B cell (primary cell): ENCODE results near the gene PDIA2. TPM values are rescaled to one million over a fixed set of nuclear protein-coding genes. Genes with fewer than 3 reads are reported as not detected.

ENCODE experiments used
- ATAC-seq: fragments of 200-7000 bp; cut with Tn5 transposase; one replicate; pipeline ENCODE4 v1.10.0; 2021; ENCODE audit warnings: low read depth, mild to moderate bottlenecking, moderate number of reproducible peaks, moderate library complexity
- CTCF ChIA-PET: fragments of 350-600 bp; sonication (Branson Sonifier 250); formaldehyde crosslinking; loops from one replicate; lab custom pipeline; 2021; ENCODE audit warnings: antibody characterized with exemption, inconsistent platforms; lab: Charles Lee
- POLR2A ChIA-PET: fragments of 350-600 bp; sonication (Branson Sonifier 250); formaldehyde crosslinking; loops from one replicate; lab custom pipeline; 2021; ENCODE audit warnings: antibody characterized with exemption; lab: Charles Lee
- DNase-seq: peaks from one replicate; pipeline ENCODE4 v3.0.0; 2013
- H2AFZ ChIP-seq: 2 replicates; pipeline ENCODE4 v1.6.1; 2012; ENCODE audit warnings: mild to moderate bottlenecking, low read depth, low read length; ENCODE audit not compliant: insufficient read depth, poor library complexity, severe bottlenecking
- H3K27ac ChIP-seq, 2 donors: 1 replicate in 1 of 2; 2 replicates in 1 of 2; pipeline ENCODE4 v1.5.1; 2012 to 2013; ENCODE audit warnings: low read length in 2 of 2, mild to moderate bottlenecking in 2 of 2, moderate library complexity in 1 of 2
- H3K27me3 ChIP-seq, 4 experiments: fragments of 200-600 bp in 1 of 4; sonication (generic) in 1 of 4; replicated peaks in 1 of 4; 1 replicate in 2 of 4; 2 replicates in 2 of 4; pipeline versions ENCODE4 v1.6.1 to v1.7.0; 2013 to 2016; ENCODE audit warnings: low read length in 3 of 4, mild to moderate bottlenecking in 2 of 4, mixed read lengths in 1 of 4, moderate library complexity in 1 of 4; ENCODE audit not compliant: insufficient read depth in 4 of 4, control insufficient read depth in 3 of 4; ENCODE audit errors: control extremely low read depth in 1 of 4
- H3K36me3 ChIP-seq, 2 experiments: replicated peaks in 1 of 2; 1 replicate in 1 of 2; 2 replicates in 1 of 2; pipeline versions ENCODE4 v1.6.1 to v1.7.1; 2013; ENCODE audit warnings: low read length in 1 of 2; ENCODE audit not compliant: insufficient read depth in 2 of 2, control insufficient read depth in 1 of 2; ENCODE audit errors: control extremely low read depth in 1 of 2, extremely low read depth in 1 of 2
- H3K4me1 ChIP-seq, 2 donors: fragments of 200-600 bp in 1 of 2; sonication (generic) in 1 of 2; 1 replicate in 1 of 2; 2 replicates in 1 of 2; pipeline versions ENCODE4 v1.5.1 to v1.6.1; 2013 to 2017; ENCODE audit warnings: low read length in 2 of 2; ENCODE audit not compliant: control insufficient read depth in 2 of 2, insufficient read depth in 2 of 2
- H3K4me2 ChIP-seq: replicated peaks from 2 replicates; pipeline ENCODE3; 2012; ENCODE audit warnings: mild to moderate bottlenecking, low read depth, low read length; ENCODE audit not compliant: poor library complexity, severe bottlenecking
- H3K4me3 ChIP-seq, 5 experiments: fragments of 200-600 bp in 1 of 5; sonication (generic) in 1 of 5; 1 replicate in 3 of 5; 2 replicates in 2 of 5; pipeline versions ENCODE4 v1.5.1 to v1.7.0; 2011 to 2016; ENCODE audit warnings: low read length in 4 of 5, mild to moderate bottlenecking in 4 of 5, low read depth in 2 of 5, control low read depth in 1 of 5, moderate library complexity in 1 of 5; ENCODE audit not compliant: insufficient read depth in 1 of 5; ENCODE audit errors: control extremely low read depth in 1 of 5, extremely low read depth in 1 of 5
- H3K79me2 ChIP-seq: fragments of 200-600 bp; sonication (generic); one replicate; pipeline ENCODE4 v1.6.0; 2016; ENCODE audit warnings: low read length; ENCODE audit not compliant: control insufficient read depth, insufficient read depth
- H3K9ac ChIP-seq: fragments of 200-600 bp; sonication (generic); 2 replicates; pipeline ENCODE4 v1.6.1; 2017; ENCODE audit warnings: mild to moderate bottlenecking, low read length, moderate library complexity
- H3K9me3 ChIP-seq, 3 donors: one replicate each; pipeline versions ENCODE4 v1.6.1 to v1.7.1; 2013; ENCODE audit warnings: low read length in 2 of 3; ENCODE audit not compliant: control insufficient read depth in 2 of 3, insufficient read depth in 1 of 3; ENCODE audit errors: control extremely low read depth in 1 of 3
- H4K20me1 ChIP-seq: 2 replicates; pipeline ENCODE4 v1.6.0; 2012; ENCODE audit warnings: mild to moderate bottlenecking, low read length; ENCODE audit not compliant: insufficient read depth, control insufficient read depth, poor library complexity, severe bottlenecking
- H3K27ac Mint-ChIP-seq: one replicate; pipeline ENCODE4 v1.8.0; 2021; ENCODE audit warnings: mixed read lengths
- H3K27me3 Mint-ChIP-seq: one replicate; pipeline ENCODE4 v1.8.0; 2021; ENCODE audit warnings: mixed read lengths
- H3K4me1 Mint-ChIP-seq: one replicate; pipeline ENCODE4 v1.8.0; 2021; ENCODE audit warnings: mixed read lengths
- H3K4me3 Mint-ChIP-seq: one replicate; pipeline ENCODE4 v1.8.0; 2021; ENCODE audit warnings: mixed read lengths
- H3K9me3 Mint-ChIP-seq: one replicate; pipeline ENCODE4 v1.8.0; 2022; ENCODE audit warnings: mixed read lengths; ENCODE audit not compliant: insufficient read depth
- EZH2 ChIP-seq: IDR thresholded peaks from 2 replicates; pipeline ENCODE4 v1.6.1; 2012; ENCODE audit warnings: borderline replicate concordance, low read depth, mild to moderate bottlenecking, moderate library complexity, low read length; ENCODE audit not compliant: insufficient read depth, poor library complexity, severe bottlenecking
- WGBS: methylation state at CpG from one replicate; pipeline ENCODE4 v1.1.5; 2013; ENCODE audit warnings: missing lambda C conversion rate; ENCODE audit not compliant: insufficient coverage; 5-methylcytosine and 5-hydroxymethylcytosine counted together
- intact Hi-C: fragments of 100-400 bp; cut with micrococcal nuclease; formaldehyde crosslinking; loops from one replicate; pipeline ENCODE4 v1.10.0; 2022
- polyA plus RNA-seq: library from polyadenylated mRNA; depleted of rRNA; stranded (reverse); fragments of >200 nt; gene quantifications from 2 replicates; pipeline ENCODE4 v1.2.3, GENCODE V29; 2012
- total RNA-seq, 2 donors: library from RNA; stranded (reverse); fragments of 120-200 nt in 1 of 2; gene quantifications; 1 replicate in 1 of 2; 2 replicates in 1 of 2; pipeline versions ENCODE4 v1.2.3 to v1.2.4, GENCODE V29; 2013 to 2022
- TF ChIP-seq, protein P1 (sequence below): fragments of 200-600 bp; IDR thresholded peaks from one replicate; pipeline ENCODE4 v1.8.0; 2022; ENCODE audit warnings: antibody characterized with exemption, mild to moderate bottlenecking

Gene PDIA2
- total and polyA plus RNA-seq, 2 donors (not counting 1 experiment from before 2014, with no cell fraction given): 0.06 TPM; not detected in 1

DNA sequence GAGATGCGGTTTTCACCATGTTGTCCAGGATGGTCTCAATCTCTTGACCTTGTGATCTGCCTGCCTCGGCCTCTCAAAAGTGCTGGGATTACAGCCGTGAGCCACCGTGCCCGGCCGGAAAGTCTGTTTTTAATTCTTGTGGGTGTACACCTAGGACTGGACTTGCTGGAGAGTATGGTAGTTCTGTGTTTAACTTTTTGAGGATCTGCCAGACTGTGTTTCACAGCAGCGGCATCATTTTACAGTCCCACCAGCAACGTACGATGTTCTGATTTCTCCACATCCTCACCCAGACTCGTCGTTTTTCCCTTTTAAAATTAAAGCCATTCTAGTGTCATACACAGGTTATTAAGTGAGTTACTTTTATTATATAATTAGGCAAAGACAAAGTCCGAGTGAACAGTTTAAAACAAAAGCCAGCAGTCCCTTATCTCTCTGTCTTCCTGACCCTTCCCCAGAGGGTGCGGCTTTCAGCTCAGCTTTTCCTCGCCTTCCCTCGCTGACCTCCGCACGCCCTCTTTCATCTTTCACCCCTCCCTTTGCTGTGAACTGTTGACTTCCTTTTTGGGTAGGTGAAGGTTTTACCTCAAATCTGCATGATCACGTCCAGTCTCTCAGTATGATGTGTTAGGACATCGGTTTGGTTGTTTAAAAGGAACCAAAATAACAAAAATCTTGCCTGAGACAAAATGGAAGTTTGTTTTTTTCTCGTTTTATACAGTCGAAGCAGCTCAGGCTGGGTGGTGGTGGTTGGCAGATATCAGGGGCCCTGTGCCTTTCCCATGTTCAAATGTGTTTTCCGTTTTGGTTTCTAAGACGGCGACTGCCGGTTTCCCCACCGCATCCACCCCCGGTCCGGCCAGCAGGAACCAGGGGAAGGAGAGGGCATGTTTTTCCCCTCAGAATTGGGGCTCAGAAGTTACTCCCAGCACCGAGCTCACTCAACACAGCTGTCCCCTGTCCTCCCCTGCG, 30.3 kb upstream of the PDIA2 start:
- Mint-ChIP-seq H3K9me3 (no peaks in the 10 kb centered on the region), H3K27me3 (no peaks in the 10 kb centered on the region), H3K27ac (peak overlapping the region; percentile 68), H3K4me3 (peak overlapping the region; percentile 64), H3K4me1 (peaks cover 8% of the 10 kb centered on the region)
- Histone ChIP-seq H3K4me1 (peaks cover 9 to 17% of the 10 kb centered on the region in 2 donors), H3K9me3 (no peaks in the 10 kb centered on the region), H3K79me2 (peaks cover 36% of the 10 kb centered on the region), H3K36me3 (peaks cover 0 to 22% of the 10 kb centered on the region in 2 experiments), H3K27me3 (no peaks in the 10 kb centered on the region), H3K4me2 (peak overlapping the region; percentile 70), H3K9ac (peak overlapping the region; percentile 52), H2AFZ (peak overlapping the region; percentile 79), H3K27ac (peak overlapping the region; percentile 38 to 81), H4K20me1 (no peaks in the 10 kb centered on the region), H3K4me3 (peak overlapping the region in 3 of 5 experiments; percentile 15 to 33 (median 17))
- DNase-seq (peak; percentile 40), ATAC-seq (peak; percentile 31)
- 43% methylated on average over 16 of the region's 30 CpGs for WGBS
- intact Hi-C loops: no loop called here
- POLR2A ChIA-PET: interaction anchor here (0.7 kb wide), 1 partner anchor 33 kb away, joined by 5 read pairs; no protein-coding TSS in a partner anchor
- CTCF ChIA-PET: no interaction called here
- TF ChIP-seq EZH2: no peak
- TF ChIP-seq, protein P1, sequence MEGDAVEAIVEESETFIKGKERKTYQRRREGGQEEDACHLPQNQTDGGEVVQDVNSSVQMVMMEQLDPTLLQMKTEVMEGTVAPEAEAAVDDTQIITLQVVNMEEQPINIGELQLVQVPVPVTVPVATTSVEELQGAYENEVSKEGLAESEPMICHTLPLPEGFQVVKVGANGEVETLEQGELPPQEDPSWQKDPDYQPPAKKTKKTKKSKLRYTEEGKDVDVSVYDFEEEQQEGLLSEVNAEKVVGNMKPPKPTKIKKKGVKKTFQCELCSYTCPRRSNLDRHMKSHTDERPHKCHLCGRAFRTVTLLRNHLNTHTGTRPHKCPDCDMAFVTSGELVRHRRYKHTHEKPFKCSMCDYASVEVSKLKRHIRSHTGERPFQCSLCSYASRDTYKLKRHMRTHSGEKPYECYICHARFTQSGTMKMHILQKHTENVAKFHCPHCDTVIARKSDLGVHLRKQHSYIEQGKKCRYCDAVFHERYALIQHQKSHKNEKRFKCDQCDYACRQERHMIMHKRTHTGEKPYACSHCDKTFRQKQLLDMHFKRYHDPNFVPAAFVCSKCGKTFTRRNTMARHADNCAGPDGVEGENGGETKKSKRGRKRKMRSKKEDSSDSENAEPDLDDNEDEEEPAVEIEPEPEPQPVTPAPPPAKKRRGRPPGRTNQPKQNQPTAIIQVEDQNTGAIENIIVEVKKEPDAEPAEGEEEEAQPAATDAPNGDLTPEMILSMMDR: no peak

GRCh38 chr16:253833-254232, 29.1 kb upstream of the PDIA2 start:
- DNase-seq (no peak), ATAC-seq (no peak)
- Histone ChIP-seq H3K4me3 (no peak overlapping the region), H3K9me3 (no peaks in the 10 kb centered on the region), H3K79me2 (peaks cover 26% of the 10 kb centered on the region), H3K4me2 (no peak overlapping the region), H3K36me3 (peaks cover 0 to 22% of the 10 kb centered on the region in 2 experiments), H3K4me1 (peaks cover 9 to 17% of the 10 kb centered on the region in 2 donors), H4K20me1 (no peaks in the 10 kb centered on the region), H3K9ac (no peak overlapping the region), H2AFZ (no peak overlapping the region), H3K27me3 (no peaks in the 10 kb centered on the region), H3K27ac (no peak overlapping the region)
- ChIA-PET CTCF (interaction anchor here (0.9 kb wide), 1 partner anchor 19 kb away, joined by 3 read pairs; the partner anchor contains the start of gene FAM234A), POLR2A (interaction anchor here (0.6 kb wide), 1 partner anchor 39 kb away, joined by 3 read pairs; no protein-coding TSS in a partner anchor)
- Mint-ChIP-seq H3K27me3 (no peaks in the 10 kb centered on the region), H3K27ac (no peak overlapping the region), H3K4me3 (no peak overlapping the region), H3K4me1 (peaks cover 8% of the 10 kb centered on the region), H3K9me3 (no peaks in the 10 kb centered on the region)
- WGBS: 60% methylated on average over 6 of the region's 6 CpGs
- intact Hi-C loops: no loop called here
- TF ChIP-seq EZH2: no peak
- TF ChIP-seq, protein P1: no peak
